SIG-M5 (cell line): Measurements from ENCODE around the gene MPPED1.

Experiments
- DNase-seq: peaks from one replicate; lab custom pipeline; 2025; lab: John Stamatoyannopoulos, UW

Gene MPPED1

DNA sequence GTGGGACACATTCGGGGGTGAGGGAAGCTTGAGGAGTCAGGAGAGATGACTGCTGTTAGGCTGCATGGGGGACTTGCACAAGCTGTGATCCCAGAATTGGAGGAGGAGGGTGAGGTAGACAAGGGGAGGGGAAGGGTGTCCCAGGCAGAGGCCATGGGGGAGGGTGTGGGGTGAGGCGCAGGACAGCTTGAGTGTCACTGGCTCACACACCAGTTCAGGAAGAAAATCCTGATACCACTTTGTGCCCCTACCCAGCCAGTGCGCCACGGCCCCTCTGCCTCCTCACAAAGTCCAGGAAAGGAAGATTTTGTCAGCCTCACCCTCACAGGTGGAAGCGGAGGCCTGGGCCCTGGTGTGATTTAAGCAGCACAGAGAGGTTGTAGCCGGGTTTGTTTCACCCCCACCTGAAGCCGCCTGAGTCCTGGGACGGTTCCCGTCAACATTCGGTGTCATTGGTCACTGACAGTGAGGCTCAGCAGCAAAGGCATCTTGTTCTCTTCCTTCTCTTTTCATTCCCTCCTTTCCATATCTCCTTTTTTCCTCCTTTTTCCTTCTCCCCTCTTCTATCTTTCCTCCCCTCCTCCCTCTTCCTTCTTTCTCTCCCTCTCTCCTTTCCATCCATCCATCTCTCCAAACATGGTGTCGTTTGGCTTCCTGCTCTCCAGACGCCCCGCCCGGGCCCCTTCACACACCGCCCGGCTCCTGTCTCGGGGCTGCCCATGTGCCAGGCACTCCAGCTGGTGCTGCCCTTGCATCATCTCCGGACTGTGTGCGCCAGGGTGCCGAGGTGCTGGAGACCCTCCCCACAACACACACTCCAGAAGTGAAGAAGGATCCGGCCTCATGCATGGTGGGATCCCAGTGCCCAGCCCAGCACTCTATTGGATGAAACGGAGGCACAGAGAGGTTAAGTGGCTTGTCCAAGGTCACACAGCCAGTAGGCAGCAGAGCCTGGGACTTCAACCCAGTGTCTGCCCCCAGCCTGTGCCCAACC is 89.3 kb downstream of the MPPED1 start:
- no peak for DNase-seq

- DNase-seq: no peak
These were observed 90.1 kb downstream of the MPPED1 start for GRCh38 chr22:43501878-43502277.

DNA sequence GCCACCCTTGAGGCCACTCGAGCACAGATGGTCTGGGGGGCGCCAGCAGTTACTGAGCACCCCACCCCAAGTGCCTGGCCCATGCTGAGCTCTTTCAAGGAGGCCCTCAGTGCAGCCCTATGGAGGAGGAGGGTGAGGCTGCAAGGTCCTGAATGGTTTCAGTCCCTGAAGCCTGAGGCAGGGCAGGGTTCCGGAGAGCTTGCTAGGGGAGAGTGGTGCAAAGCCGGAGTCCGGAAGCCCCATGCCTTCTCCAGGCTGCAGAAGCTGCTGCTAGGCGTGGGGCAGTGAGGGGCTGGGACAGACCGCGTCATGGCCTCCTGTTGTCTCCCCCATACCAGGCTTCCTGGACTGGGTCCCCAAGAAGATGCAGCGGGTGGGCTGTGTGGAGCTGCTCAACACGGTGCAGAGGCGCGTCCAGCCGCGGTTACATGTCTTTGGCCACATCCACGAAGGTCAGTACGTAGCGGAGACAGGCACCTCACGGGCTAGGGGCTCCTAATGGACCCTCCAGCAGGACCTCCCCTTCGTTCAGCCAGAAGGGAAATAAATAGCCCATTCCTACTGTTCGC is 90.6 kb downstream of the MPPED1 start:
- no peak for DNase-seq

GRCh38 chr22:43504068-43504467 is 92.3 kb downstream of the MPPED1 start:
- no peak for DNase-seq

DNA sequence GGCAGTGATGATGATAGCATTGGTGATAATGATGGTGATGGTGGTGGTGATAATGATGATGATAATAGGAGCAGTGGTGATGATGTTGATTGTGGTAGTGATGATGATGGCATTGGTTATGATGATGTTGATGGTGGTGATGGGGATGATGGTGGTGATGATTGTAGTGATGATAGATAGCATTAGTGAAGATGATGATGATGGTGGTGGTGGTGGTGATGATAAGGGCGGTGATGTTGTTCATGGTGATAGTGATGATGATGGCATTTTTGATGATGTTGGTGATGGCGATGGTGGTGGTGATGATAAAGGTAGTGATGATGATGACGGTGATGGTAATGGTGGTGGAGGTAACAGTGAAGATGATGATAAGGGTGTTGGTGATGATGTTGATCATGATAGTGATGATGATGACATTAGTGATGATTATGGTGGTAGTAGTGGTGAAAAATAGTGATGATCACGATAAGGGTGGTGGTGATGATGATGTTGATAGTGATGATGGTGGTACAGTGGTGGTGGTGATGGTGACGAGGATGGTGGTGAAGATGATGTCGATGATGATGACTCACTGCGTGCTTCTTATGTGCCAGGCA is 93.0 kb downstream of the MPPED1 start:
- no peak for DNase-seq

- no peak for DNase-seq
These were observed 93.6 kb downstream of the MPPED1 start for GRCh38 chr22:43505423-43505822.

GRCh38 chr22:43505896-43506295 is 94.1 kb downstream of the MPPED1 start:
- DNase-seq: no peak

DNA sequence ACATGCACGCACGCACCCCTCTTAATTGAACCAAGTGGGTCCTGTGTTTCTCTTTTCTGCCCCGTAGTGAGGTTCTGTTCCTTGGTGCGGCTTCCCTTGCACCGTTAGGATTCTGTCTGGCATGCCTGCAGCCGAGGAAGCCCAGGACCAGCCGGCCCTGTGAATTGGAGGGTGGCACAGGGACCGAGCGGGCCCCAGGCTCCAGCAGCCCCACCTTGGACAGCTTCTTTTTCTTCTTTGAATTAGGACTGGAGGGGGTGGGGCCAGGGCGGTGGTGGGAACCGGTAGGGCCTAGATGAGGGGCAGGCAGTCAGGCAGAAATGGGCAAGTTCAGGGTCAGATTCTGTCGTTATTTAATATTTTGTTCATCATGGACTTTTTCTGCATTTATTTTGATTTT is 94.7 kb downstream of the MPPED1 start:
- DNase-seq: no peak

DNA sequence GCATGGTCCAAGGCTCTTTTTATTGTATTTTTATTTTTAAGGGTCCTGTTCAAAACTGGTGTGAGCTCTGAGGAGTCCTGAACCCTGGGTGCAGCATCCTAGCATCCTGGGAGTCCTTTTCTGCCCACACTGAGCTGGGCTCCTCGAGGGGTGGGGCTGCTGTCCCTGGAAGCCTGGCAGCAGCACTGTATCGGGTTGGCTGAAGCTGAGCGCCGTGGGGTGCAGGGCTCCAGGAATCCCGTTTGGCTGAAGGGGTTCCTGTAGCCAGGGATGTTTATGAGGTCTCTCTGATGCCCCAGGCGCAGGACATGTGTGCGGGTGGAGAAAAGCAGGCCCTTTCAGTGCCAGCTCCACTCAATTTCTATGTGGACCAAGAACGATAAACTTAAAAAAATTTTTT is 95.4 kb downstream of the MPPED1 start:
- DNase-seq: no peak

DNA sequence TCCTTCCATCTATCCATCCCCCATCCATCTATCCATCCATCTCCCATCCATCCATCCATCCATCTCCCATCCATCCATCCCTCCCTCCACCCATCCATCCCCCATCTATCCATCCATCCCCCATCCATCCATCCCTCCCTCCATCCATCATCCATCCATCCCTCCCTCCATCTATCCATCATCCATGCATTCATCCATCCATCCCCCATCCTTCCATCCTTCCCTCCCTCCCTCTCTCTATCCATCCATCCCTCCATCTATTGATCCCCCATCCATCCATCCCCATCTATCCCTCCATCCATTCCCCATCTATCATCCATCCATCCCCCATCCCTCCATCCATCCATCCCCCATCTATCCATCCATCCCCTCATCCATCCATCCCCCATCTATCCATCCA is 96.7 kb downstream of the MPPED1 start:
- DNase-seq: no peak

- no peak for DNase-seq
These were observed 97.5 kb downstream of the MPPED1 start for GRCh38 chr22:43509337-43509736.

DNA sequence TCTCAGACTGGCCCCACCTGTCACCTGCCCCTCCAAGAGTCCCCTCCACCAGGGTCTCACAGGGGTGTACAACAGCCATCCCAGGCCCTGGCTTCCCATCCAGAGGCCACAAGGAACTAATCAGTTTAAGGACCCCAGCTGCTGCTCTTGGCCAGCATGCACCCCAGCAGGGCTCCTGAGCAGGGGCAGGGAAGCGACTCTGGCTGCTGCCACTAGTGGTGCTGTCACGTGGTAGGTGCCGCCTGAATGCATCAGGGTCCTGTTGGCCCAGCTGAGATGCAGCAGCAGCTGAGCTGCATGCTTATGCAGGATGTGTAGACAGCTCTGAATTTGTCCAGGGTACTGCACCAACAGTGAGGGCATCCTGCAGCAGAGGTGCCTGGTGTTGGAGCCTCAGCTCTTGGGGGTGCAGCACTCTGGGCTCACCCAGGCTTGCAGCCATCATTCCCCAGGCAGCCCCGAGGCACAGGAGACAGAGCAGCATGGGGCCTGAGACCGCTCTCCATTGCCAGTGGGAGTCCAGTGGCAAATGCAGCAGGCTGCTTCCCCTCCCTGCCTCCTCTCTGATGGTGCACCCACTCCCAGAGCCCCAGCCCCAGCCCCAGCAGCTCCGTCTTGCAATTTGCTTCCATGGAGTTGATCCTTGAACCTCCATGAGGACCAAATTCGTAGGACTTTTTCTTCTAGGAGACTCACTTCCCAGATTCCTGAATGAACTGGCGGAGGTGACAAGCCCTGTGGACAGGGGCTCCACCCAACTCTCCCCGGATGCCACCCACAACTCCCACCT is 98.7 kb downstream of the MPPED1 start:
- no peak for DNase-seq

- no peak for DNase-seq
These were observed 99.6 kb downstream of the MPPED1 start for GRCh38 chr22:43511276-43511910.

DNA sequence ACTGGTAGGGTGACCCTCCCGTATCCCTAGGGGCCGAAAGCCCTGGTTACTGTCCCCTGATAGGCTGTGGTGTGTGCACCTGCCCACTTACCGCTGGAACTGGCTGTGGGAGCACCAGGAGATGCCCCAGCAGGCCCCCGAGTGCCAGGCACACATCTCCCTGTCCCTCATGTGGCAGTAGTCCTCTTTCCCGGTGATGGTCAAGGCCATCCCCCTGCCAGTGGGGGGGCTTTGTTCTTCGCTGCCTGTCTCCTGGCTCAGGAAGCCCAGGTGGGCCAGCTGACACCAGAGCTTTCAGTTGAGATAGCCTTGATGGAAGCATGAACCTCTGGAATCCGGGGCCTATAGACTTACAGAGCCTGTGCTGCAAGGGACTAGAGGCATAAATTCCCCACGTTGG is 100.5 kb downstream of the MPPED1 start:
- DNase-seq: no peak

- DNase-seq: no peak
These were observed 102.8 kb downstream of the MPPED1 start for GRCh38 chr22:43514476-43515157.

- no peak for DNase-seq
These were observed 103.6 kb downstream of the MPPED1 start for GRCh38 chr22:43515411-43515810.

DNA sequence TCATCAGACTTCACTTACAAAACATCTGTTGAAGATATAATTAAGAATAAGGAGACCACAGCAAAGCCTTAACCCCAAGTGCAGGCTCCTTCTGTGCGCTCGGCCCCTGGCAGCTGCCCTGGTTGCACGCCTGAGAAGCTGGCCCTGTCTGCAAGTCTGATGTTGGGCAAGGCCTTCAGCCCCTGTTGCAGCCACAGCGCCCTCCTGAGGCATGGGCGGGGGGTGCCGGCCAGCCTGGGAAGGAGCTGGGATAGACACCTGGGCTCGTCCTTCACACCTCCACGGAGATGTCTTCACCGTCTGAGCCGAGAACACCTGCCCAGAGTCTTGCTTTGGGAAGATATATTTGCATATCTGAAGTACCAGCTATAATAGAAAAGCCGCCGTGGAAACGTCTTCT is 104.1 kb downstream of the MPPED1 start:
- no peak for DNase-seq

DNA sequence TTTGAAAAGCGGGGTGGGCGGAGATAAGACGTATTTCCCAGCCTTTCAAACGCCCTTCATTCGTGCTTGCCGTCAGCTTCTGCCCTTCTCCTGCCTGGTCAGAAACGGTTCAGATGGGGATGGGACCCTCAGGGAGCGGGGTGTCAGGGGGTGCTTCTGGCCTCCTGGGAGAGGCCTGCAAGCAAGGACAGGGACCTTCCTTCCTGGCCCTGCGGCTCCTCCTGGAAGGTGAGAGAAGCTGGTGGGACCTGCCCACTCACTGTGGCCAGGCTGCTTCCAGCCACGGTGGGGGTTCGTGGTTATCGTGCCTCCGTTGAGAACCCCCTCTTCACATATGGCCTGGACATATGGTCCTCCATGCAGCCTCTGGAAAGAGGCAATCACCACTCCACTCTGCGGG is 104.6 kb downstream of the MPPED1 start:
- no peak for DNase-seq

- DNase-seq: no peak
These were observed 105.3 kb downstream of the MPPED1 start for GRCh38 chr22:43516996-43517635.

DNA sequence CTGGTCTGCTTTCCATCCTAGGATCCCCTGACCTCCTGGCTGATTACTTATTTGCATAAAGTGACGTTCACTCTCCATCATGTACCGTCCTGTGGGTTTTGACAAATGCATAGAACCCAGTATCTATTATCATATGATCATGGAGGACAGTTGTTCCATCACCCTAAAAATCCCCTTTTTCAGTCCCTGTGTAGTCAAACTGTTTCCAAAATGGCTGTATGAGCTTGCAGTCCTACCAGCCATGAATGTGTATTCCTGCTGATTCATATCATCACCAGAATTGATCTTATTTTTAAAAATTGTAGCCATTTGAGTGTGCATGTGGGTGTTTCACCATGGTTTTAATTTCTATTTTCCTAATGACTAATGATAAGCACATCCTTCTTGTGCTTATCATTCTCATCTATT is 108.8 kb downstream of the MPPED1 start:
- DNase-seq: no peak

- no peak for DNase-seq
These were observed 109.9 kb downstream of the MPPED1 start for GRCh38 chr22:43521716-43522115.
